Activated CD4-positive, alpha-beta T cell treated with anti-CD3 and anti-CD28 coated beads for 1 hour (primary cell): ENCODE measurements around the gene OR2V2.

Source experiments
- DNase-seq: peaks from one replicate; pipeline ENCODE4 v3.0.0-alpha.2; 2020

The OR2V2 gene

GRCh38 chr5:181149355-181149754, 2.0 kb downstream of the OR2V2 start:
- DNase-seq, result no peak

GRCh38 chr5:181149806-181150733, 2.7 kb downstream of the OR2V2 start:
- no peak for DNase-seq

DNA sequence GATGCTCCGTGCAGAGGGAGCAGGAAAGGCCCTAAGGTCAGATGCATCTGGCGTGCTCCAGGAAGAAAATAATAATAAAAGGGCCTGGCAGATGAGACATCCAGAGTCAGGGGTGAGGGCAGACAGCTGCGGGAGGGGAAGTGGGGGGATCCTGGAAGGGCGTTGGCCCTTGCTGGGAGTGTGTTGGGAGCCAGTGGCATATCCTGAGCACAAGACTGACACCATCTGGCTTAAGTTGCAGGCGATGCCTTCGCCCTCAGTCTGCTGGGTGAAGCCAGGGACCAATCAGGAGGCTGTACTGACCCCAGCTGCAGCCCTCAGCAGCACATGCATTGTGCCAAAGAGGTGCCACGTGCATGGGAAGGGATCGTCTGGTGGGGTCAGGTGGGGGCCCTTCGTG, 3.8 kb downstream of the OR2V2 start:
- no peak for DNase-seq

- no peak for DNase-seq
Measured at GRCh38 chr5:181152406-181152805, 5.0 kb downstream of the OR2V2 start.

DNA sequence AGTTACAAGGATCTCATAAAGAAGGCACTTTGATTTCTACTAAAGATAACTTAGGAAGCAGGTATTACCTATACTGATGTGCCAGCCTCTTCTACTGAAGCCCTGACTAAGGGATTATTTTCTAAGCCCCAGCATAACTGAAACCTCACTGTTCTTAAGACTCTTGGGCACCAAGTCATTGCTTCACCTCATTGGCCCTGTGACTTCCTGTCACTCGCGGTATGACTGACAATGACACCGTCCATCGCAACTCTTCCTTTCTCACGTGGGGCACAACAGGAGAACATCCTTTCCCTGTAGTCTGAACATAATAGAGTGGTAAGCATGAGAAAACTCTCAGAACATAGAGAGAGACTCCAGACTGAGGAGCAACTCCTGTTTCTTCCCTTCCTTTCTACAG, 6.4 kb downstream of the OR2V2 start:
- DNase-seq, result no peak

DNA sequence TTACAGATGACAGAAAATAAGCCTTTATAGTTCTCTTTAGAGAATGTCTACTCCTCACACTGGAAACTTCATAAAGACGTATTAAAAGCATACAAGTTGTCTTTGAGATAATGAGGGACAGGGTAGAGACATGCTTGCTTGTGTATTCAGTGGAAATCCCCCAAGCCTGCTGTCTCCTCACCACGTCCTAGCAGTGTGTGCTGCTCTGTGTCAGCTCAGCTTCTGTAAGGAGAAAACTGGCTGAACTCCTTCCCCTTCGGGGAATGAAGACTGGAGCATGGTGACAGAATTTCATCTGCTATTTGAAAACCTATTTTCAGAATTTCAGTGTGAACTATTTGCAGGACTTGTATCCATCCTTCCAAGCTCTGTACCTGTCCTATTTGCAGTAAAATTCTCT, 9.4 kb downstream of the OR2V2 start:
- DNase-seq, result no peak

DNA sequence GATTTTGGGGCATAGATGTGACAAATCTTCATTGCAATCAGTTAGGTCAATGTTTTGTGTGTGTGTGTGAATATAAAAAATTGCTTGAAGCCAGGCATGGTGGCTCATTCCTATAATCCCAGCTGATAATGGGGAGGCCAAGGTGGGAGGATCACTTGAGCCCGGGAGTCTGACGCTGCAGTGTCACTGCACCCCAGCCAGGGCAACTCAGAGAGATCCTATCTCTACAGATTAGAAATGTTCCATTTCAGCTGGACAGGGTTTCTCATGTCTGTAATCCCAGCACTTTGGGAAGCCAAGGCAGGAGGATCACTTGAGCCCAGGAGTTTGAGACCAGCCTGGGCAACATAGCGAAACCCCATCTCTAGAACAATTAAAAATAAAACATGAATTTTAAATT, 11.5 kb downstream of the OR2V2 start:
- DNase-seq, result no peak

DNA sequence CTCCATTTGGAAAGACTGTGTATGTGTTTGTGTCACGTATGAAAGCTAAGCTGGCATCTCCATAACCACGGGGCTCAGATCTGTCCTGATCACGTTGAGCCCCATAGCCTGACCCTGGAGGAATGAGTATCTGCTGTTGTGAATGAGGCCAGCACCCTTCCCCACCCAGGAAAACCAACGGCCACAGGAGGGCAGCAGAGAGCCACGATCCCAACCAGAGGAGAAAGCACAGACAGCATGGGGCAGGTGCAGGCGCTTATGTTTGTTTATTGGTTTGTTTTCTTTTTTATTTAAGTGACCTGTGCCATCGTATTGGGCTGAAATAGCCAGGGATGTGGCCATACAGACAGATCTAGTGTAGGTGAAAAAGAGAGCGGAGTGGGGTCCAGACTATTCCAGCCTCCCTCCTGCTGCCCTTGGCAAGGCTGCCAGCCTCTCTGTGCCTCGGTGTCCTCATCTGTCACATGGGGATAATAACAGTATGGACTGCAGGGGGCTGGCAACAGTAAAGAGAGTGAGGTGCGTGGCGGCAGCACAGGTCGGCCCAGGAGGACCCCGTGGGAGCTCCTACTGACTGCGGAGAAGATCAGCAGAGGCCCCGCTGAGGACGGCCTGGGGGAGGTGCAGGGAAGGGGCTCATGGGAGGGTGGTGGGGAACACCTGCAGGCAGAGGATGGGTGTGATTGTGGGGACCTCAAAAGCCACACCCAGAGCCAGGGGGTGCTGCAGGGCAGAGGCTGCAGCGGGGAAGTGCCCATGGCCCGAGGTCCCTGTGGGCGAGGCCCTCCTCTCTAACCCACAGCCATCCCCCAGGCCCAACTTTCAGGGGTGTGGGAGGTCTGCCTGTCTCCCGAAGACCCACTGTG, 12.1 kb downstream of the OR2V2 start:
- DNase-seq, result peak; percentile 86

- peak; percentile 64 for DNase-seq
Measured at GRCh38 chr5:181160152-181160754, 12.9 kb downstream of the OR2V2 start.

DNA sequence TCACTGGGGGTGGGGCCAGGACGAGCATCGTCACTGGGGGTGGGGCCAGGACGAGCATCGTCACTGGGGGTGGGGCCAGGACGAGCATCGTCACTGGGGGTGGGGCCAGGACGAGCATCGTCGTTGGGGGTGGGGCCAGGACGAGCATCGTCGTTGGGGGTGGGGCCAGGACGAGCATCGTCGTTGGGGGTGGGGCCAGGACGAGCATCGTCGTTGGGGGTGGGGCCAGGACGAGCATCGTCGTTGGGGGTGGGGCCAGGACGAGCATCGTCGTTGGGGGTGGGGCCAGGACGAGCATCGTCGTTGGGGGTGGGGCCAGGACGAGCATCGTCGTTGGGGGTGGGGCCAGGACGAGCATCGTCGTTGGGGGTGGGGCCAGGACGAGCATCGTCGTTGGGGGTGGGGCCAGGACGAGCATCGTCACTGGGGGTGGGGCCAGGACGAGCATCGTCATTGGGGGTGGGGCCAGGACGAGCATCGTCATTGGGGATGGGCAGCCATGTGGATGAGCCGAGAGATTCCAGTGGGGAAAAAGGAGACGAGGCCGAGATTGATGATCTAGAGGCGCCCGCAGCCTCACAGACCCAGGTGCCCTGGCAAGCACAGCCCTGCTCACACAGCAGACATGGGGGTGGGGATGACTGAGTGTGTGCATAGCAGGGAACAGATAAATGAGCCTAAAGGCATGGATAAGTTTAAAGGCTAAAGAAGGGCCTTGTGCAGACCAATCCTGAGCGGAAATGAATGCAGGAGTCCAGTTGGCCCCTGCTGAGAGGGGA, 13.6 kb downstream of the OR2V2 start:
- DNase-seq, result peak; percentile 46

DNA sequence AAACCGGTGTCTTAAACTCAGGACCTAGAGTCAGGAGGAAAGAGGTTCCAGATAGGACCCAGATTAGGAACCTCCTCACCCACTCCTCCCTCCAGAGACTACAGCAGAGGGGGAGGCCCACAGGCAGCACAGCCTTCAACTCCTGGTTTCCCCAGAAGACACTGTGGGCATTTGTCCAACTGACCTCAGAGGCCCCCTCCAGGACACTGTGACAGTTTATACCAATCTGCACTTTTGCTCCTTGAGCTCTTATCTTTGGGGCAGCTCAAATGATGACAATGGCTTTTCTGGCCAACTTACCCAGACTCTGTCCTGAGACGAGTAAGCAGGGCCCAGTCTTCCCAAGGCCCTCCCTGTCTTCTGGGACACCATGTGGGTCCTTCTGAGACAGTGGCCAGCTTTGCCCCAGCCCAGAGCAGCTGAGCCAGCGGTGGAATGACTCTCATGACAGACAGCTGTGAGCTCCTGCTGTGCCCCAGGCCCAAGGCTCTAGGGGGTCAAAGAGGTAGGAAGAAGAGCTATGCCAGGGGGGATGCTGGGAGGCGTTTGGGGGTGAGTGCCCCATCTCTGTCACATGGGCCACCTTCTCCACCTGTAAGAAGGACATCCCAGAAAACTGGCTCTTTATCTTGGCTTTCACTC, 14.3 kb downstream of the OR2V2 start:
- DNase-seq, result no peak

- no peak for DNase-seq
Measured at GRCh38 chr5:181163487-181164075, 16.2 kb downstream of the OR2V2 start.

GRCh38 chr5:181164076-181164952, 16.9 kb downstream of the OR2V2 start:
- no peak for DNase-seq

DNA sequence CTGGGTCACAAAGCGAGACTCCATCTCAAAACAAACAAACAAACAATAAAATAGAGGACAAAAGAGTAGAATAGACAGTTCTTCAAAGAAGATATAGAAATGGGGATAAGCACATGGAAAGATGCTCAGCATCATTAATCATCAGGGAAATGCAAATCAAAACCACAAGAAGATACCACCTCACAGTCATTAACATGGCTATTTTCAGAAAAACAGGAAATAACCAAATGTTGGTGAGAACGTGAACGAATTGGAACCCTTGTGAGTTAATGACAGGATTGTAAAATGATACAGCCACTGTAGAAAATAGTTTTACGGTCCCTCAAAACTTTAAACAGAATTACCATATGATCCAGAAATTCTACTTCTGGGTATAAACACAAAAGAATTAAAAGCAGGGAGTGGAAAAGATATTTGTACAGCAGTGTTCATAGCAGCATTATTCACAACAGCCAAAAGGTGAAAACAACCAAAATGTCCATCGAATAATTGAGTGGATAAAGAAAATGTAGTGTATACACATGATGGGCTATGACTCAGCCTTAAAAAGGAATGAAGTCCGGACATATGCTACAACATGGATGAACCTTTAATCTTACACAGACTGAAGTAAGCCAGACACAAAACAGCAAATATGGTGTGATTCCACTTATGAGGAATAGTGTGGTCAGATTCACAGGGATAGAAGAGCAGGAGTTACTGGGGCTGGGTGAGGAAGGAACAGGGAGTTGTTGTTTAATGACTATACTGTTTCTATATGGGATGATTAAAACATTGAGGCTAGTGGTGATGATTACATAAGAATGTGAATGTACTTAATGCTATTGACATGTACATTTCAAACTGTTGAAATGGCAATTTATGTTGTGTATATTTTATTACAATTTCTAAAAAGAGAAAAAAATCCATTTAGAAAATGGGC, 19.7 kb downstream of the OR2V2 start:
- no peak for DNase-seq

DNA sequence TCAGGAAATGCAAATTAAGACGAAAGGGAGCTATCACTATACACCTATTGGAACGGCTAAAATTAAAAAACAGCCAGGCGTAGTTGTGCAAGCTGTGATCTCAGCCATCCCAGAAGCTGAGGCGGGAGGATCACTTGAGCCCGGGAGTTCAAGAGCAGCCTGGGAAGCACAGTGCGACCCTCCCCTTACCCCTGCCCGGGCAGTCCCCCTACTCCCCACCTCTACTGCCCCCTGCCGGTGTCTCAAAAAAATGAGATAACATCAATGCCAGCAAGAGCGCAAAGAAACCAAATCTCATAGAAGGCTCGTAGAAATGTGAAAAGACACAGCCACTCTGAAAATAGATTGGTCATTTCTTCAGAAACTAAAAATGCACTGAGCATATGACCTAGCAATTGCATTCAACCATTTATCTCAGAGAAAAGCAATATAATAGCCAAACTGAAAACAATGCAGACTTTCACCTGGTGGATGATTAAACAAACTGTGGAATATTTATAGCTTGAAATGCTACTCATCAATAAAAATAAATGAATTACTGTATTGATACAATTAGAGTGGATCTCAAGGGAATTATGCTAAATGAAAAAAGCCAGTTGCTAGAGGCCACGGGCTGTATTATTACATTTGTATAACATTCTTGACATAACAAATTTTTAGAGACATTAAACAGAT, 20.6 kb downstream of the OR2V2 start:
- no peak for DNase-seq

DNA sequence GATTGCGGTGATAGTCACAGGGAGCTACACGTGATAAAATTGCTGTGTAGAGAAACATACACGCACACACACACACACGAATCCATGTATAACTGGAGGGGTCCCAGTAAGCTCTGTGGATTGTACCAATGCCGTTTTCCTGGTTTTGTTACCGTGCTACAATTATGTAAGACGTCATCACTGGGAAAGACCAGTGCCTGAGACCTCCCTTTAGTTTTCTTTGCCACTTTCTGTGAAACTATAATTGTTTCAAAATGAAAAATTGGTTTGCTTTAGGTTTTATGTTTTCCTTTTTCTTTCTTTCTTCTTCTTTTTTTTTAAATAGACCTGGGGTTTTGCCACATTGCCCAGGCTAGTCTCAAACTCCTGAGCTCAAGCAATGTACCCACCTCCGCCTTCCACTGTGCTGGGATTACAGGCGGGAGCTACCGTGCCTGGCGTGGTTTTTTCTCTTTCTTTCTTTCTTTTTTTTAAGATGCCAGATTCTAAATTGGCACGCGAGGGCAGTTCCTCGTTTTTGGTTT, 21.3 kb downstream of the OR2V2 start:
- no peak for DNase-seq

DNA sequence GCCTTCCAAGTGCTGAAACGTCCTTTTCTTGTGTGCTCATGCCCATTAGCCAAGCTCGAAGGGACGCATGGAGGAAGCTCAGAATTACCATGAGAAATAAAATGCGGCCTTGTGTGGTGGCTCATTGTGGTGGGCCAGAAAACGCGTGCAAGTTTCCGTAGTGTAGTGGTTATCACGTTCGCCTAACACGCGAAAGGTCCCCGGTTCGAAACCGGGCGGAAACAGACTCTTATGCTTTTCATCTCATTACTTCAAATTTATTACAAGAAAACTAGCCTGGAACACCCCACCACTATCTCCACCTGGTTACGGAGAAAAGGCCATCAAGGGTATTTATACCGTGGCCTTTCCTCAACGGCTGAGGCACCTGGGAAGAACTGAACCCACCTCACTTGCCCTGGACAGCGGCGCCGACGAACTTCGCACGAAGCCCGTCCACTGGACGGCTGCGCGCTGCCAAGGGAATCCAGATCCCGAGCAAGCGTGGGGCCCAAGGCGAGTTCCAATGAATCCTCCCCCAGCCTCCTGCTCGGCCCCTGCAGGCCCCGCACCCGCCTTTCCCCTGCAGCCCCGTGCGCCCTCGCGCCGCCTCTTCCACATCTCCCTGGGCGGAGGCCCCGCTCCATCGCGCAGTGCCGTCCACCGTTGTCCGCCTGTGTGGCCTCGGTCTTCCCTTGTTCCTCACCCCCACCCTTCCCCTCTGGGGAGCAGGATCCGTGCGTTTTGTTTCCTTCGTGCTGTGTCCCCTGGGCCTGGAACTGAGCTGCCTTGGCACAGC, 22.3 kb downstream of the OR2V2 start:
- peak; percentile 61 for DNase-seq
